Fibroblast of lung (primary cell): ENCODE data around the gene SNAPC2. TPM values are rescaled to one million over a fixed set of nuclear protein-coding genes. Genes with fewer than 3 reads are reported as not detected.
A peak's percentile ranks its signal among the peaks of the same experiment; 100 is the strongest.

Experiments used
- DNase-seq, 2 donors: peaks; one replicate each; pipeline versions ENCODE4 v3.0.0 to v3.0.0-alpha.2; 2010; ENCODE audit warnings: low read depth in 2 of 2
- H2AFZ ChIP-seq: 2 replicates; pipeline ENCODE4 v1.5.1; 2012; ENCODE audit warnings: low read length, control low read depth, inconsistent platforms
- H3K27ac ChIP-seq: 2 replicates; pipeline ENCODE4 v1.5.1; 2011; ENCODE audit warnings: low read length, control low read depth; ENCODE audit not compliant: insufficient read depth
- H3K27me3 ChIP-seq: 2 replicates; pipeline ENCODE4 v1.5.1; 2011; ENCODE audit warnings: mild to moderate bottlenecking, low read length; ENCODE audit not compliant: control insufficient read depth, insufficient read depth
- H3K36me3 ChIP-seq: 2 replicates; pipeline ENCODE4 v1.5.1; 2011; ENCODE audit warnings: low read length; ENCODE audit not compliant: control insufficient read depth, insufficient read depth
- H3K4me1 ChIP-seq: 2 replicates; pipeline ENCODE4 v1.5.1; 2011; ENCODE audit warnings: low read length; ENCODE audit not compliant: control insufficient read depth, insufficient read depth; ENCODE audit errors: extremely low read depth
- H3K4me2 ChIP-seq: 2 replicates; pipeline ENCODE4 v1.5.1; 2011; ENCODE audit warnings: low read length, control low read depth; ENCODE audit not compliant: insufficient read depth; ENCODE audit errors: extremely low read depth
- H3K4me3 ChIP-seq, 4 experiments: fragments of 200-600 bp in 1 of 4; sonication (generic) in 1 of 4; replicated peaks in 1 of 4; 2 replicates each; pipeline ENCODE4 v1.5.1; 2011 to 2016; ENCODE audit warnings: low read length in 4 of 4, low read depth in 3 of 4, mild to moderate bottlenecking in 3 of 4, control low read depth in 2 of 4, inconsistent platforms in 1 of 4, mixed read lengths in 1 of 4; ENCODE audit not compliant: insufficient read depth in 1 of 4; ENCODE audit errors: control extremely low read depth in 1 of 4
- H3K79me2 ChIP-seq: 2 replicates; pipeline ENCODE4 v1.5.1; 2012; ENCODE audit warnings: mild to moderate bottlenecking, low read length, inconsistent platforms; ENCODE audit not compliant: control insufficient read depth, insufficient read depth
- H3K9ac ChIP-seq: 2 replicates; pipeline ENCODE4 v1.5.1; 2011; ENCODE audit warnings: mild to moderate bottlenecking, low read length, control low read depth; ENCODE audit not compliant: insufficient read depth
- H3K9me3 ChIP-seq: 2 replicates; pipeline ENCODE4 v1.5.1; 2012; ENCODE audit warnings: low read depth, low read length; ENCODE audit not compliant: control insufficient read depth, insufficient read depth
- H4K20me1 ChIP-seq: 2 replicates; pipeline ENCODE4 v1.5.1; 2011; ENCODE audit warnings: low read length; ENCODE audit not compliant: control insufficient read depth, insufficient read depth; ENCODE audit errors: extremely low read depth
- CTCF ChIP-seq, 2 donors: IDR thresholded peaks in 1 of 2; conservative IDR thresholded peaks in 1 of 2; 1 replicate in 1 of 2; 2 replicates in 1 of 2; pipeline ENCODE4 v1.5.1; 2011 to 2012; ENCODE audit warnings: low read length in 2 of 2, control low read depth in 1 of 2, inconsistent platforms in 1 of 2, low read depth in 1 of 2, mild to moderate bottlenecking in 1 of 2
- EZH2 ChIP-seq: IDR thresholded peaks from 2 replicates; pipeline ENCODE4 v1.5.1; 2012; ENCODE audit warnings: low read length, control low read depth, mild to moderate bottlenecking; ENCODE audit errors: missing control alignments
- polyA plus RNA-seq, 2 donors: library from polyadenylated mRNA; depleted of rRNA in 1 of 2; stranded (reverse) in 1 of 2; unstranded in 1 of 2; fragments of >200 nt; gene quantifications; 2 replicates each; pipeline ENCODE4 v1.2.1, GENCODE V29; 2011 to 2012; ENCODE audit warnings: missing spikeins in 1 of 2
- total RNA-seq: library from RNA; depleted of rRNA; stranded (reverse); fragments of >200 nt; gene quantifications from 2 replicates; pipeline ENCODE4 v1.2.1, GENCODE V29; 2014

Gene SNAPC2
- total and polyA plus RNA-seq, 2 donors (not counting 1 experiment from before 2014, with no cell fraction given), result 11.4 to 13.4 TPM

- Histone ChIP-seq H3K4me1 (peaks cover 30% of the 10 kb centered on the region), H3K4me3 (no peak overlapping the region), H3K79me2 (peaks cover 3% of the 10 kb centered on the region), H3K27me3 (no peaks in the 10 kb centered on the region), H3K4me2 (no peak overlapping the region), H3K36me3 (peaks cover 12% of the 10 kb centered on the region), H3K9ac (no peak overlapping the region), H3K9me3 (no peaks in the 10 kb centered on the region), H2AFZ (no peak overlapping the region), H3K27ac (no peak overlapping the region), H4K20me1 (no peaks in the 10 kb centered on the region)
- no peak for DNase-seq
- no peak for TF ChIP-seq EZH2
- no peak for TF ChIP-seq CTCF (conservative IDR thresholded peaks at IDR 0.05 in 1 of 2, IDR thresholded peaks at IDR 0.05 in 1 of 2; ENCODE audit: low read depth in 1 of 2, low read length in 2 of 2)
These were observed 4.1 kb downstream of the SNAPC2 start for GRCh38 chr19:7924241-7924640.

GRCh38 chr19:7924651-7925170 is 4.6 kb downstream of the SNAPC2 start:
- TF ChIP-seq CTCF (conservative IDR thresholded peaks at IDR 0.05 in 1 of 2, IDR thresholded peaks at IDR 0.05 in 1 of 2; ENCODE audit: low read depth in 1 of 2, low read length in 2 of 2) (no peak), EZH2 (no peak)
- no peaks in the 10 kb centered on the region for H4K20me1 ChIP-seq
- H3K27me3 ChIP-seq, result no peaks in the 10 kb centered on the region
- no peak overlapping the region for H2AFZ ChIP-seq
- H3K4me1 ChIP-seq, result peaks cover 32% of the 10 kb centered on the region
- H3K4me3 ChIP-seq, result peak overlapping the region in 1 of 4 experiments; percentile 42
- H3K4me2 ChIP-seq, result no peak overlapping the region
- H3K27ac ChIP-seq, result no peak overlapping the region
- H3K79me2 ChIP-seq, result peaks cover 3% of the 10 kb centered on the region
- no peaks in the 10 kb centered on the region for H3K9me3 ChIP-seq
- peaks cover 12% of the 10 kb centered on the region for H3K36me3 ChIP-seq
- no peak overlapping the region for H3K9ac ChIP-seq
- no peak for DNase-seq

GRCh38 chr19:7925171-7925851 is 5.2 kb downstream of the SNAPC2 start:
- Histone ChIP-seq H3K36me3 (peaks cover 12% of the 10 kb centered on the region), H3K9me3 (no peaks in the 10 kb centered on the region), H3K27me3 (no peaks in the 10 kb centered on the region), H2AFZ (no peak overlapping the region), H4K20me1 (no peaks in the 10 kb centered on the region), H3K4me3 (peak overlapping the region in 2 of 4 experiments; percentile 15 to 42), H3K79me2 (peaks cover 3% of the 10 kb centered on the region), H3K4me2 (peak overlapping the region; percentile 54), H3K4me1 (peaks cover 30% of the 10 kb centered on the region), H3K27ac (no peak overlapping the region), H3K9ac (no peak overlapping the region)
- DNase-seq, result peak; percentile 51 to 71
- TF ChIP-seq EZH2, result no peak
- peak; percentile 51 to 65 for TF ChIP-seq CTCF (conservative IDR thresholded peaks at IDR 0.05 in 1 of 2, IDR thresholded peaks at IDR 0.05 in 1 of 2; ENCODE audit: low read depth in 1 of 2, low read length in 2 of 2)
